SW 1271 (cell line): ENCODE data around the gene FZD2.
"Not testable (repeated sequence)": the region's sequence is repeated elsewhere in the genome, so short reads cannot be mapped to it uniquely, and the experiment has no call there.

Experiments
- DNase-seq, 2 experiments: peaks; one replicate each; lab custom pipeline; 2025; lab: John Stamatoyannopoulos, UW

FZD2 gene

DNA sequence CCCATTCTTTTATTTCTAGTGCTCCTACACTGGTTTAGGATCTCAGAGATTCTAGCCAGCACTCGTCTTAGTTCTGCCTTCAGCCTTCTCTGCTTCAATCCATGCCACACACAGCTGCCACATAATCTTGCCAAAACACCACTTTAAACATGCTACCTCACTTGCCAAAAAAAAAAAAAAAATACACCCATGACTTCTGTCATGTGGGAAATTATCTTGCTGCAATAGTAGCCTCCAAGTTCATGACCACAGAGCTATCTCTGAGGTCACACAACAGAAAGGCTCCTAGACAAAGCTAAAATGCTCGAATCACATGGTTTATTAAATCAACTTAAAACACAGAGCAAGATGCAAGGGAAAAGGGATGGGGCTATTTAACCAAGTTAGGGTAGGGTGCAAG, 18.1 kb downstream of the FZD2 start:
- DNase-seq, result no peak

- no peak for DNase-seq
Measured at GRCh38 chr17:44578947-44579346, 21.7 kb downstream of the FZD2 start.

- DNase-seq, result no peak
Measured at GRCh38 chr17:44581868-44582267, 24.6 kb downstream of the FZD2 start.

GRCh38 chr17:44584443-44584842, 27.2 kb downstream of the FZD2 start:
- DNase-seq, result no peak

- no peak for DNase-seq
Measured at GRCh38 chr17:44585315-44585714, 28.0 kb downstream of the FZD2 start.

DNA sequence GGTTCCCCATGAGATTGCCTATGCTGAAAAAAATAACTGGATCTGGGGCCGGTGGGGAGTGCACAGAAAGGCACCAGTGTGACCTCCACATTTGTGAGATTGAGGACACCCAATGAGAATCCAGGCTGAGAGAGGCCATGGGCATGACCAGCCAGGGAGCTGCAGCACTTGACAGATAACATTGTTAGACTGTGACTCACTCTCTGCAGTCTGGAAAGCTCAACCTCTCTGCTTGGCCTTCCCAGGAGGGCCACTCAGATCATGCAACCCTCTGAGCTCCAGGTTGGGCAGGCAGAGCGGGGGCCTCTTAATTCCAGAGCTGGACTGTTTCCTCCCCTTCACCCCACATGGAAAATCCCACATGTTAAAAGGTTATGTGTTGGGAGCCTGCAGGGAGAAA, 30.1 kb downstream of the FZD2 start:
- peak; percentile 51 to 82 for DNase-seq

DNA sequence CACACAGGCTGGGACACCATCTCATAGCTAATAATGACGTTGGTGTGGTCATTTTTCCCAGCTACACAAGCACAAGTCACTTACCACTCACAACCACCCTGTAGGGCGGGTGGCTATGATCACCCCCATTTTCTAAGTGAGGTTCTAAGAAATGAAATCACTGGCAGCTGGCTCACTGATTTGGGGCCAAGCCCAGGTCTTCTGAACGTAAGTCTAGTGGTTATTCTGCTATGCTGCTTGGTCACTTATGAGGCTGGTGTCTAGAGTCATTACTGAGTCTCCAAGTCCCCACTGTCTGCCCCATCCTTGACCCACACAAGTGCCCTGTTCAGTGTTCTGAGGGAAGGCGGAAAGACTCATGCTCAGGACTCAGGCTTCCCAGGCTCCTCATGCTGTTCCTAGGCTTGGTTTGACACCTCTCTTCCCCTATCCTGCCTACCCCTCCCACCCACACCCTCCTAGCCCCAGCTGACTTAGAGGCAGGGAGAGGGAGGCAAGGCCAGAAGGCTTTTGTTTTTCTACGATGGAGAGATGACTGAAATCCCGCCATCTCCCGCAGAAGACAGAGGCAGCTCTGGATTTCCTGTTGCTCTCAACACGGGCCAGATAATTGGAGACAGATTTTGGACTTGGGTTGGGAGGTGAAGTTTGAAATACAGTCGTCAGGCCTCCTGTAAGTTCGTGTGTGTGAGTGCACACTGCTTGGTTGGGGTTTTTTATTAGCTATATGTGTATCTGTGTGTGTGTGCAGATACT, 32.2 kb downstream of the FZD2 start:
- no peak for DNase-seq

- not testable (repeated sequence) for DNase-seq
Measured at GRCh38 chr17:44590072-44590462, 32.8 kb downstream of the FZD2 start.

- not testable (repeated sequence) for DNase-seq
Measured at GRCh38 chr17:44590762-44591161, 33.5 kb downstream of the FZD2 start.

DNA sequence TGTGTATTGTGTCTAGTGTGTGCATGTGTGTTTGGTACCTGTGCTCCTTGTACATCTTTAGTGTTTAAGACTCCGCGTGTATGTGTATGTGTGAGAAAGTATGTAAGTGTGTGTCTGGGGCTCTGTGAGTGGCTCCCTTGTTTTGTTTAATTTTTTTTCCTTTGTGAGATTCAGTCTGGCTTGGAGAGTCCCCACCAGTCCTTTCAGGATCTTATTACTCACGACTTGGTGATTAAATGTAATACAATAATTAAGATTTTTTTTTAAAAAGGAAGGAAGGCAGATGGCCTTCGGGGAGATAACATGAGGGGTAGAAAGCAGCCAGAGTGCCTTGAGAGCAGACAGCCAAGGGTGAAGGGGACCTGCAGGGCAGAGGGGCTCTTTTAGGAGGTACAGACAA, 33.9 kb downstream of the FZD2 start:
- no peak for DNase-seq

GRCh38 chr17:44593156-44593555, 35.9 kb downstream of the FZD2 start:
- DNase-seq, result no peak

DNA sequence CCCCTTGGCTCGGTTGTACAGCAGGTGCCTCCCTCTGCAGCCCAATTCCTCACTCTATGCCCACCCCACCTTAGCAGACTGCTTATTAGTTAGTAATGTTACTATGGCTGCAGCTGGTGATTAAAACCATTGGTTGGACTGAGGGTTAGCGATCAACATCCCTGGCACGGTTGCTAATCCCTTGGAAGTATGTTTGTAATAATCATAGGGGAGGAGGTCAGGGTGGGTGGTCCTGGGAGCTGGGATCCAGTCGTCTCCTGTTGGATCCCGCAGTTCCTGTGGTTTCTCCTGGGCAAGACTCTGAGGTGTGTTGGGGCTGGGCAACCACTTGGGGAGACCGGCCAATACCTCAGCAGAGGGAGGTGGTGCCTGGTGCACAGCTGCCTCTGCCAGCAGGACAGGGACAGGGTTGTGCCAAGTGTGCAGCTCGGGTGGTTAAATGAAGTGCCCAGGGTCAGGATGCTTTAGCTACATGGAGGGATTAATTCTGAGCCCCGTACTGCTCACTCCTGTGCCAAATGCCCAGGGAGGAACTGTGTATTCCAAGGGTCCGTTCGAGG, 38.0 kb downstream of the FZD2 start:
- DNase-seq, result no peak

DNA sequence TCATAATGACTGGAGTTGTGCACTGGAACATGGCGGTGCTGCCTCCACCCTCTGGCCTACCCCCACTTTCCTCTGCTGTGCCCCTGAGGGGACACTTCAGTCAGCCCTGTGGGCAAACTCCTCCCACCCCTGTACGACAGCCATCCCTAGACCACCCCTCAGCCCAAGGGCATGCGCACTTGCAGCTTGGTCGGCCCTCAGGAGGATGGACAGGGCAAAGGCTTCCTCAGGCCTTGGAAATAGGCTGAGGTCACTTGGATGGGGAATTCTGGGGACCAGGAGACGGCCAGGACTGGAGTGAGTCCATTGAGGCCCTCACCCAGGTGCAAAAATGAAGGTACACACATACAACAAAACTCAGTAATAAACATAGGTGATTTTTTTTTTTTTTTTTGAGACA, 41.0 kb downstream of the FZD2 start:
- no peak for DNase-seq

DNA sequence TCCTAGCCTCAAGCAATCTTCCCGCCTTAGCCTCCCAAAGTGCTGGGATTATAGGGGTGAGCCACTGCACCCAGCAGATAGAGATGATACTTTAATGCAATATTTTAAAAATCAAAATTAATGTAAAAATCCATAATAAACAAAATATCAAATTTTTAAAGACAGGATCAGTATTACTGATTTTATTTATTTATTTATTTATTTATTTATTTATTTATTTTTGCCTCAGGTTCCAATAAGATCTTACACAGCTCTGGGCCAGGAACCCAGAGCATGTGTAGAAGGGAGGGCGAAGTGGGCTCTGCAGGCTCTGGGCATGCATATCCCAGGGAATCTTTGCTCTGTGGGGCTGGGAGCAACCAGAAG, 41.6 kb downstream of the FZD2 start:
- no peak for DNase-seq

DNA sequence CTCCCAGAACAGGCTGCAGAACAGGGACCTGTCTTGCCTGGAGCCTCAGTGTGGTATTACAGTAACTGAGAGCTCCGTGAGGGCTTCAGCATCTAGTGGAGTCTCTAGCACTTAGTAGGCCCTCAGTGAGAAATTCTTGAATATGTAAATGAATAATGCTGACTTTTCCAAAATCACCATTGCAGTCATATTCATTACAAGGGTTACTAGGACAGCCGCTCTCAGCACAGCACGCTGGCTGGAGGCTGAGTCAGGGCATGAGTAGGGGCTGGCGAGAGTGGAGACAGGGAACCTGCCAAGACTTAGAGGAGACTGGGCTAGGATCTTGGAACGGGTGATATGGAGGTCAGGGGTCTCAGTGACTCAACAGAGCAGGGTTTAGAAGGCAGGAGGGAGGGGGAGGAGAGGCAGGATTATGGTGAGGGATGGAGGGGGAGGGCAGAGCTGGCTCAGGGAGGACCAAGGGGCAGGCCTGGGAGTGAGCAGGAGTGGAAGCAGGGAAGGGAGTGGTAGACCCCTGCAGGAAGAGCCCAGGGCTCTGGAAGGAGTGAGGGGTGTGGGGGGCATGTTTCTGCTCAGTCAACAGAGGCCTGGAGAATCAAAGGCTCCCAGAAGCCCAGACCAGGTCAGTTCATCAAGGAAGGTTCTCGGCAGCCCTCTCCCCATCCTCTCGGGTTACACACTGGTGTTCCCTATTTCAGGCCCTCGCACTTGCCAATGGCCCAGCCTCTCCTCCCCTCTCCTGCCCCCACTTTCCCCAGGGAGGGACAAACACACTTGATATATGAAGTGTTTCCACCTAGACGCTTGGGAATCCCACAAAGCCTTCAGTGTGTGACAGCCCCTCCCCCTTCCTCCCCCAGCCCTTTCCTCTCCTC, 42.3 kb downstream of the FZD2 start:
- DNase-seq, result no peak

DNA sequence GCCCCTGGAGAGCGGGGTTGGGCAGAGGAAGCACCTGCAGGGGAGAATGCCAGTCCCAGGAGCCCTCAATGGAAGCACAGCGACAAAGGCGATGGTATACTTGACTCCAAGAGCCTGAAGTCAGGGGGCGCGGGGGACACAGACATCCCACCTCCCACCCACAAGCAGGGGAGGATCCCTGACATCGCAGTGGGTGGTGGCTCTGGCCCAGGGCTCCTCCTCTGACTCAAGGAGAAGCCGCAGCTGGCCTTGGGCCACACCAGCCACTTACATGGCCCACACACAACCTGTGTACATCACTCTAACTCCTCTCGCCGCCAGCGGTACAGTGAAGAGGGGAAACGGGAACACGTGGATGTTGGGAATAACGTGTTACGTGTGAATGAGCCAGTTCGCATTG, 44.3 kb downstream of the FZD2 start:
- DNase-seq, result no peak

- no peak for DNase-seq
Measured at GRCh38 chr17:44601973-44602372, 44.7 kb downstream of the FZD2 start.

DNA sequence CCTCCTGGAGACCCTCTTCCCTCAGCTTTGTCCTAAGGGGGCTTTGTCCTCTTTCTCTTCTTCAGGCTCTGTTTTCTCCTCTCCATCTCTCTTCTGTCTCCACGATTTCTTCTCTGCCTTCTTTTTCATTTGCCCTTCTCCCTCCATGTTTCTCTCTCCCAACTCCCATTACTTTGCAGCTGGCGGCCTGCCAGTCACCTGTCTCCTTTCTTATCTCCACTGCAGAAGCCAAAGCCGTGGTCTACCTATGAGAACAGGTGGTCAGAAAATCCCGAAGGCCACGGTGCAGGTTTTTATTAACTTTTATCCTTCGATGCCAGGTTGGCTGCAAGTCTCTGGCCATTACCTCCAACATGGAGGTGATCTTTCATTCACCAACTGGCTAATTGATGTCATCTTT, 45.1 kb downstream of the FZD2 start:
- DNase-seq, result no peak

DNA sequence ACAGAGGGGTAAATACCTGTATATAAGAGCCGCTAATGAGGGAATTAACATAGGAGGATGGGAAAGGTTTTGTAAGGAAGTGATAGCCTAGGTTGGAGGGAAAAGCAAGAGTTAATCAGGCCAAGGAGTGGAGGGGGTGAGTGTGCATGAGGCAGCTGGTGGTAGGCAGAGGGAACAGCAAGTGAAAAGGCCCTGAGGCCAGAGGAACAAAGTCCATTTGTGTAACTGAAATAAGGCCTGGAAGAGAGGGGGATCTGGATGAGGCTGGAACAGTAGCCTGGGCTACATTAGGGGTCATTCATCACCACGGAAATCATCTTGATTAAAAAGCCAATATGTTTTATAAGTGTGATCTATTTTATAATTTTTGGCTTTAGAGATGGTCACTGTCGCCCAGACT, 45.7 kb downstream of the FZD2 start:
- DNase-seq, result no peak

DNA sequence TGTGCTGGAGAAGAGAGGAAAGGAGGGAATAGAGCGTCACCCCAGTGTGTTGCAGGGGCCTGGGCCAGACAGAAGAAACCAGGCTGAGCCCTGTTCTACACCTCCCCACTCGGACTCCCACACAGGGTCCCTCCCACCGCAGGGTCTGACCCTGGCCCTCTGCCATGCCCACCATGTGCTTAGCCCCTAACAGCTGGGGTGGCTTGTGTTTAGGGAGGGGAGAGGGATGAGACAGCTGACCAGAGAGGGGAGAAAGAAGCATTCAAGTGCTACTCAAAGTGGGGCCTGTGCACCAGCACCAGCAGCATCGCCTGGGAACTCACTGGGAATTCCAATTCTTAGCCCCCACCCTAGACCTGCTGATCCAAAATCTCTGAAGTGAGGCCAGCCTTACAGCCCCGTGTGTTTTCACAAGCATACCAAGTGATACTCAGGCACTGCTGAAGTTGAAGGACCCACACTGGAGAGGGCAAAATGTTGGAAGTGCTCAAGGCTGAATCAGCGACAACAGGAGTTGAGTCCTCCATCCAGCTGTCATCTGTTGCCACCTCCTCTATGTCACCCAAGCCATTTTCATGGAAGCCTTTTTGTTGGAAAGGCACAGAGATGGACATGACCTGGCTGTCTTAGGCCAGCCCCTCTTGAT, 47.0 kb downstream of the FZD2 start:
- DNase-seq, result no peak

DNA sequence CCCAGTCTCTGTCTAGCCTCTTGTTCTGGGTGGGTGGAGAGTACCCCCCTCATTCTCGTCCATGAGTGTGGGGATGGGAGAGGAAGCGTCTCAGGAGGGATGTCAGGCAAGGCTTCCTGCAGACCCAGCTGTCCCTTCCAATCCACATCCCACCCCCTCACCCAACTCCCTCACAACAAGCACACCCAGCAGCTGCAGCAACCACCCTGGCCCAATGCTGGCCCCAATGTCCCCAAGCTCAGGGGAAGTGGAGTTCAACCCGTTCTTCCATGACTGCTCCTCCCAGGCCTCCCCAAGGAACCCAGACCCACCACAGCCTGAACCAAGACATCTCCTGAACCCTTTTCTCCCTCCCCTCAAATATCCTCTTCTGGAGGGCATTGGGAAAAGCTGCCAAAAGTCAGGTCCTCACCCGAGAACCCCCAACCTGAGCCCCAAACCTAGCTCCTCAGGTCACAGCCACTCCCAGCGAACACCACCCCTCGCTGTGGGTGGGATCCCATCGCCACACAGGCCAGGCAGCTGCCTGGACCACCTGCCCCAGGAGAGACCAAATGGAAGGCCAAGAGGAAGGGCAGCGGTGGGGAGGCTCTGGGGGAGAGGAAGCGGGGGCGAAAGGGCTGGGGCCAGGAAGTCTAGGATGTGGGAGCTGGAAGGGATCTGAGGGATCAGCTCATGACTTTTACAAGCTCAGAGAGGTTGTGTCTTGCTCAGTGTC, 47.6 kb downstream of the FZD2 start:
- DNase-seq, result no peak

DNA sequence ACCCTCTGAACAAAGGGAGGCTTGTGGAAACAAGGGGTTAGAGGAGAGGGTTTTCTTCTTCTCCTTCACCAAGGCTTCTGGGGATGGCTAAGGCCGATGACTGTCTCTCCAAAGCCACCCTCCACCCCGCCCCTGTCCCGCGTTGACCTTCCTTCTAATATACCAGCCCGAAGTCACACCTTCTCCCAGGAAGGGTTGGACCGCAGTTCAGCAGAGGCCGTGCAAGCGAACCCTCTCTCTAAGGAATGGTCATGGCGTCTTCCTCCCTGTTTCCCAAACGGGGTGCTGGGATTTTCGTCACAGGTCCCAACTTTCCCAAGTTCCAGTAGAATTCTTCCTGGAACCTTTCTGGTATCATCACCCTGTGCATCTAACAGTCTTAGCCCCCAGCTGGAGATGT, 49.4 kb downstream of the FZD2 start:
- DNase-seq, result no peak
